ENCODE data around the gene SLC26A8.

DNA sequence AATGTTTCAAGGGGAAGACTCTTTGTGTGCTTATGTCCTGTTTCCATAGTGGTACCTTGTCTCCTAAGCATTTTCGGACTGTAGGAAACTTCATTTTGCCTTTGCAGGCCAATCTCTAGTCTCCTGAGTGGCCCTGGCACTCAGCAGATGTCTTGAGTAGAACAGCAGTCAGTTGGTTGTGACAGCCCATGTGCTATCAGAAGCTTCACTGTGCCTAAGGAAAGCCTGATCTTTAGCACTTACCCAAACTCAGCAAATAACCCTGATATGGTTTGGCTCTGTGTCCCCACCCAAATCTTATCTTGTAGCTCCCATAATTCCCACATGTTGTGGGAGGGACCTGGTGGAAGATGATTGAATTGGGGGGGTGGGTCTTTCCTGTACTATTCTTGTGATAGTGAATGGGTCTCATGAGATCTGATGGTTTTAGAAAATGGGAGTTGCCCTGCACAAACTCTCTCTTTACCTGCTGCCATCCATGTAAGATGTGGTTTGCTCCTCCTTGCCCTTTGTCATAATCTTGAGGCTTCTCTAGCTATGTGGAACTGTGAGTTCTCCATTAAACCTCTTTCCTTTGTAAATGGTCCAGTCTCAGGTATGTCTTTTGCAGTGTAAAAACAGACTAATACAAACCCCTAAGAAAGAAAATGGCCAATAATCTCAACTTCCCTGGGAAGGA is 87.6 kb downstream of the SLC26A8 start:
- TF ChIP-seq, protein P1, sequence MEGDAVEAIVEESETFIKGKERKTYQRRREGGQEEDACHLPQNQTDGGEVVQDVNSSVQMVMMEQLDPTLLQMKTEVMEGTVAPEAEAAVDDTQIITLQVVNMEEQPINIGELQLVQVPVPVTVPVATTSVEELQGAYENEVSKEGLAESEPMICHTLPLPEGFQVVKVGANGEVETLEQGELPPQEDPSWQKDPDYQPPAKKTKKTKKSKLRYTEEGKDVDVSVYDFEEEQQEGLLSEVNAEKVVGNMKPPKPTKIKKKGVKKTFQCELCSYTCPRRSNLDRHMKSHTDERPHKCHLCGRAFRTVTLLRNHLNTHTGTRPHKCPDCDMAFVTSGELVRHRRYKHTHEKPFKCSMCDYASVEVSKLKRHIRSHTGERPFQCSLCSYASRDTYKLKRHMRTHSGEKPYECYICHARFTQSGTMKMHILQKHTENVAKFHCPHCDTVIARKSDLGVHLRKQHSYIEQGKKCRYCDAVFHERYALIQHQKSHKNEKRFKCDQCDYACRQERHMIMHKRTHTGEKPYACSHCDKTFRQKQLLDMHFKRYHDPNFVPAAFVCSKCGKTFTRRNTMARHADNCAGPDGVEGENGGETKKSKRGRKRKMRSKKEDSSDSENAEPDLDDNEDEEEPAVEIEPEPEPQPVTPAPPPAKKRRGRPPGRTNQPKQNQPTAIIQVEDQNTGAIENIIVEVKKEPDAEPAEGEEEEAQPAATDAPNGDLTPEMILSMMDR (IDR thresholded peaks at IDR 0.05) = no peak
- no peak for TF ChIP-seq POLR2AphosphoS5 (IDR thresholded peaks at IDR 0.05; ENCODE audit: insufficient read depth in 1 of 2, low read depth in 1 of 2)
- TF ChIP-seq POLR2A (IDR thresholded peaks at IDR 0.05) = no peak

All from vagina (tissue), 2 donors.